GM21447 (cell line): ENCODE measurements around the gene FGFBP3.

Experiments
- ATAC-seq: cut with Tn5 transposase; IDR thresholded peaks from one replicate; pipeline ENCODE4 v1.9.1; 2021; ENCODE audit not compliant: unreplicated experiment

Gene FGFBP3, protein sequence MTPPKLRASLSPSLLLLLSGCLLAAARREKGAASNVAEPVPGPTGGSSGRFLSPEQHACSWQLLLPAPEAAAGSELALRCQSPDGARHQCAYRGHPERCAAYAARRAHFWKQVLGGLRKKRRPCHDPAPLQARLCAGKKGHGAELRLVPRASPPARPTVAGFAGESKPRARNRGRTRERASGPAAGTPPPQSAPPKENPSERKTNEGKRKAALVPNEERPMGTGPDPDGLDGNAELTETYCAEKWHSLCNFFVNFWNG

DNA sequence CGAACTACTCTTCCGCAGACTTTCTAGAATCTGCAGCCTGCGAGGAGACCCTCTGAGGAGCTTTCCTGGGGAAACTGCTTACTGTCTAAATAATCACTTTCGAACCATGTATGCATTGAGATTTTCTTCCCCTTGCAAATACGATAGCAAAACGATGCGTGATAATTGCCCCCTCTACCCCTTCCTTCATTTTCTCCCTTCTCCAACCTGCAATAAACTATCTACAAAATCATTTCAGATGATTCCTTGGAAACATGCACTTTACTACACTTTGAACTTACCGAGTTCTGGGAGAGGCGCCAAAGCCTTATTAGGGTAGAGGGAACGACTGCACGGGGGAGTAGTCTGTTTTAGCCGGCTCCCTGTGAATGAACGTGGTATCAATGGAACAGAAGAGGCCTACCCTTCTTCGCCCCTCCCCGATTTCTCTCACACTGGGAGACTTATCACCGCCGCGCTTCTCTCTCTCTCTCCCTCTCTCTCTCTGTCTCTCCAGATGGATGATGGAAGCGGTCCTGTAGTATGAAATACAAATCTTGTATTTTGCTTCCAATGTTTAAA is at the start of gene FGFBP3:
Gene FGFBP3 (minus strand): TSS at position 370 of the 561 bp plus-strand sequence. CDS start 517 bp downstream, outside the sequence.
- ATAC-seq = no peak

DNA sequence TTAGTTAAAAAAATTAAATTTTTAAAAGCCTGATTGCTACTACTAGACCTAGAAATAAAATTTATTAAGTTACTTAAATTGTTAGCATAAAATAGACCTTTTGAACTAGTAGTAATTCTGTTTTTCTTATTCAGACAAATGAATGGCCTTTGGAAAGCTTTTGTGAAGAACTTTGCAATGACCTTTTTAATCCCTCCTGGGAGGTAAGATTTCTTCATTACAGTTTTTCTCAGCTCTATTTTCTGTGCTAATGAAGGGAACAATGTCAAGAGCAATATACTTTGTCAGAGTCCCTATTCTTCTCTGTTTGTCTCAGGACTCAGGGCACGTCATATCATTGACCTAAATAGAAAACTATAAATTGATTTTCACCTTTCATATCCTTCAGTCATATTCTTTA is 47.8 kb upstream of the FGFBP3 start:
- ATAC-seq = no peak

DNA sequence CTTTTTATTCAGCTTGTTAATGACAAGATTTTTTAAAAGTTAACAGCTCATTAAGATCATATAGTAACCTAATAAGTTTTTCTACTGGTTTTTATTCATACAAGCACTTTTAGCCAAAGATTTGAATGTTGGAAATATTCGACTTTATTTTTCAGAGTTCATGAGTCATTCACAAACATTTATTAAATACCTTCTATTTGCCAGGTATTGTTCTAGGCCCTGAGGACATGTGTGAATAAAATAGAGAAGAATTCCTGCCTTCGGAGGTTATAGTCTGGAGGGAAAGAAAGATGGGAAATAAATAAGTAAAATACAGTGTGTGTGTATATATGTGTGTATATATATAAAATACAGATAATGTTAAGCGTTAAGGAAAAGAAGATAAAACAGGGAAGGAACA is 45.8 kb upstream of the FGFBP3 start:
- no peak for ATAC-seq

DNA sequence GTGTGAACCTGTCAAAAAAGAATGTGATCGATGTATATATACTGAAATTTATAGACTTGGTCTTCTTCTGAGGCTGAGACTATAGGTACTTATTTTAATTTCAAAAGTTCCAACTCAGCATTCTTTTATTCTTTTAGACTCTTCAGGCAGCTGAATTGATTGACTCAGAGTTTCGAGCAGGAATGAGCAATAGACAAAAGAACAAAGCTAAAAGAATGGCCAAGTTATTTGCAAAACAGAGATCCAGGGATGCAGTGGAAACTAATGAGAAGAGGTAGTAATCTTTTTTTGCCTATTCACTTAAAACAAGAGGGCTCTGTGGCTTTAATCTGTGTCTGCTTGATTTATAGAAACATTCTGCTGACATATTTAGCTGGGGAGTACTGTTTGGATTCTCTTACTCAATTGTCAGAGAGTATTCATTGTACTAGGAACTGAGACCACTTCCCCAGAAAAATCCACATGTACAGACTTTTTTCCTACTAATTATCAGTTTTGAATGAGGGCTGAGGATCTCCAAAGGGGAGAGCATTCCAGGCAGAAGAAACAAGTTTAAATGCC is 44.4 kb upstream of the FGFBP3 start:
- ATAC-seq = no peak

DNA sequence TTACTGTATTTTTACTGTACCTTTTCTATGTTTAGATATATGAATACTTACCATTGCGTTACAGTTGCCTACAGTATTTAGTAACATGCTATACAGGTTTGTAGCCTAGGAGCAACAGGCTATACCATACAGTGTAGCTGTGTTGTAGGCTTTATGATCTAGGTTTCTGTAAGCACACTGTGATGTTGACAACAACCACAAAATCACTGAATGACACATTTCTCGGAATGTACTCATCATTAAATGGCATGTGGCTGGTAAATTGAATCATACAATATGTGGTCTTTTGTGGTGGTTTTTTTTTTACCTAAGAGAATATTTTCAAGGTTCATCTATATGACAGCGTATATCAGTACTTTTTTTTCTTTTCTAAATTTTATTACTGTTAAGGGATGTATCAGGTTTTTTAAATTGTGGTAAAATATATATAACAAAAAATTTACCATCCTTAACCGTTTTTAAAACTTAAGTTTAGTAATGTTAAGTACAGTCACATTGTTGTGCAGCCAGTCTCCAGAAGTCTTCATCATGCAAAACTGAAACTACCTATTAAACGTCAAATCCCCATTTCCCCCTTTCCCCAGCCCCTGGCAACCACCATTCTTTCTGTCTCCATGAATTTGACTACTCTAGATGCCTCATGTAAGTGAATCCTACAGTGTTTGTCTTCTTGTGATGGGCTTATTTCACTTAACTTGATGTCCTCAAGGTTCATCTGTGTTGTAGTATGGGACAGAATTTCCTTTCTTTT is 35.8 kb upstream of the FGFBP3 start:
- ATAC-seq = no peak

DNA sequence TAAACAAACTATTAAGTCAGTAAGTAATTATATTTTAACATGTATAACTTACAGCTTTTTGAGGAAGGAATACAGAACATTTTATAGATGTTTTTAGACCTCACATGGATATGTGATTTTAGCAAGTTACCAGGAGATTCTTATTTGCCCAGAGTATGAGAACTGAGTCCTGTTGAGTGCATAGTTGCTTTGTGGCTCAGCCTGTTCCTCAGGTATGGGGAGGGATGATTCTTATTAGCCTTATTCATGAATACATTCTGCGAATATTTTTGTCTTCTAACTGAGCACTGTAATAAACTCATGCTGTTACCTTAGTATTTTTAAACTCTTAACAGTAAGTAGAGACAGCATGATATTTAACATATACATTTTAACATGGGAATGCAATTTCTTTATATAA is 32.1 kb upstream of the FGFBP3 start:
- no peak for ATAC-seq

DNA sequence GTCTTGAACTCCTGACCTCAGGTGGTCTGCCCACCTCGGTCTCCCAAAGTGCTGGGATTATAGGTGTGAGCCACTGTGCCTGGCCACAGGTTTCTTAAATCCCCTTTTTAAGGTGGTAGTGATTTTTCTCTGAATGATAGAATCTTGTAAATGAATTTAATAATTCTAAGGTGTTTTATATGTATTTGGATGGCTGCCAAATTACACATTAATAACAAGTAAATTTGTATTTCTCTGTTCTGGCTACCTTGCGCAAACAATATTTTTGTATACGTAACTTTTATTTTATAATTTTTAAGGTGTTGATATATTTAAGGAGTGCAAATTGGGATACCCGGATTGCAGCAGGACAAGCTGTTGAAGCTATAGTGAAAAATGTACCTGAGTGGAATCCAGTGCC is 30.4 kb upstream of the FGFBP3 start:
- no peak for ATAC-seq

DNA sequence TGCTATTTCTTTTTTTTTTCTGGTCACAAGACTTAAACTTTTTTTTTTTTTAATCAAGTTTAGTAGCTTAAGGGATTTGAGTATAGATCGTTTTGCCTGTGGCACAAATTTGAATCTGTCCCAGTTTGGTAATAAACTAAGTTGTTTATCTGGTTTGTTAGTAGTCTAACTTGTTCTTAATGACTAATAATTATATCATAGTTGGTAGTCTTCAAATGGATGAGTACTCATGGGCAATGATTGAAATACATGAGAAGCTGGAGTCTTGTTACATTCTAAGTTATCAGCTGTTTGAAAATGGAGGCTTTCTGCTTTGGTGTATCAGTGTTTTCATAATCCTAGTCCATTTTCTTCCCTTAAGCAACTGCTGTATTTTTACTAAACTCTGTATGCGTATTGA is 26.6 kb upstream of the FGFBP3 start:
- ATAC-seq = no peak

DNA sequence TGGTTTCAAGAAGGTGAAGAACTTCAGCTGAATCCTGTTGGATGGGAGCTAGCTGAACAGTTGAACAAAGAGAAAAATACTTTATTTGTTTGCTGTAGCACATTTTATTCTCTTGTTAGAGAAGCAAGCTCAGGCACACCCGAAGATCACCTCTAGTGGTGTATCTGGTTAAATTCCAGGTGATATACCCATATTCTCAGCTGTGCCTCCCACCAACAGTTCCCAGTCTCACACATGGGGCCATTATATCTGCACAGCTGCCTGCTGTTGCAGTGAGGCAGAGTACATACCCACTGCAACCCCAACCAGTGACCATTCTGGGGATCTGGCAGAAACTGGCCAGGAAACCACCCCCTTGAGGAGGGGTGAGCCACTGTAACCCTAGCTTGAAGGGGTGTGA is 23.5 kb upstream of the FGFBP3 start:
- no peak for ATAC-seq

DNA sequence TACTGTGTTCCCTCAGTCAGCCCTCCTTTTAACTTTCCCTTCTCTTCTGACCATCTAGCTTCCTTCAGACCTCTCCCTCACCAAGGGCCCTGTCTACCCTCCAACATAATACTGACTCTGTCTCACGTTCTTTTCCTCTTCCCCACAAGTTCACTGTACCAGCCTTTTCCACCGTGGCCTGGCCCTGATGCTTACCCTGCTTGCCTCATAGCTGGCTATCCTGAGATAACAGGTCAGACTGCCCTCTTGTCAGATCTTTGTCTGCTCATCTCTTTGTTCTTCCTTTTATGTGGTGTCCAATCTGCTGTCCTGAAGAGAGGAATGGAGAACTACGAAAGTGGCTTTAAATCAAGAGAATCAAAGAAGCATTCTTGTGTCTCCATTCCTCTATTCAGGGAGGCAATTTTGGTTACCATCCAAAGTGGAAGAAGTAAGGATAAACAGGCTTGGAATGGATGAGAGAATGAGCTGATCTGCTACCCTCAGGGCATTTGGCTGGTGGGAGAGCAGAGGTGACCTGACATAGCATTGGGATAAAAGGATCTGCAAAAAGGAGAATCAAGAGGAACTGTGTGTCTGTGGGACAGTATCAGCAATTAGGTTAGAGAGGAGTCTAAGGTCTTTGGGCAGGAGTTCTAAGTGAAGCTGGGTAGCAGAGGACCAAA is 22.4 kb upstream of the FGFBP3 start:
- ATAC-seq = no peak

DNA sequence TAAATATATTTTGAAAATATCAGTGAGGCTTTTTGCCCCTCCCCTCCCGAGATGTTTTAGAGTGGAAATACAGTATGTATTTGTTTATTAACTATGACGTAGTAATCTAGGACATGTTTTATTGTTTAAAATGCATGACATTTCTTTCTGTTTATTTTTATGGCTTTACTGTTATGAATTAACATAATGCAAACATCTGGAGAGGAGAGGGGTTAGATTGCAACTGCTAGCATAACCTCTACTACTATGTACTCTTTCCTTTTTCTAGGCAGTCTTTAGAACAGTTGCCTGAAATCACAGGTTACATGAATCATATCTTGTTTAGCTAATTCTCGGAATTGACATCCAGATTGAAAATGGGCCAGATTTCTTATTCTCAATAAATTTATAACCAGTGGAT is 21.7 kb upstream of the FGFBP3 start:
- no peak for ATAC-seq

DNA sequence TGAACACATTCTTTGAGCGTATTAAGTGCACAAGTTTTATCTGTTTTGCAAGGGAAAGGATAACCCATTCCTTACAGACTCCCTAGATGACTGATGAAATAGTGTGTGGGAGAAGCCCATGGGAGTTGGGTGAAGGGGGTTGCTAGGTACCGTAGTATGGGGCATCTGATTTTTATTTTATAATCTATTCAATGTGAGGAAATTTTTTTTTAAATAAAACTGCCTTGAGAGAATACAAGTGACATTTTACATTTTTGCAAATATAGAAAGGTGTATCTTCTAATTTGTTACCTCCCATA is 15.7 kb upstream of the FGFBP3 start:
- ATAC-seq = no peak

DNA sequence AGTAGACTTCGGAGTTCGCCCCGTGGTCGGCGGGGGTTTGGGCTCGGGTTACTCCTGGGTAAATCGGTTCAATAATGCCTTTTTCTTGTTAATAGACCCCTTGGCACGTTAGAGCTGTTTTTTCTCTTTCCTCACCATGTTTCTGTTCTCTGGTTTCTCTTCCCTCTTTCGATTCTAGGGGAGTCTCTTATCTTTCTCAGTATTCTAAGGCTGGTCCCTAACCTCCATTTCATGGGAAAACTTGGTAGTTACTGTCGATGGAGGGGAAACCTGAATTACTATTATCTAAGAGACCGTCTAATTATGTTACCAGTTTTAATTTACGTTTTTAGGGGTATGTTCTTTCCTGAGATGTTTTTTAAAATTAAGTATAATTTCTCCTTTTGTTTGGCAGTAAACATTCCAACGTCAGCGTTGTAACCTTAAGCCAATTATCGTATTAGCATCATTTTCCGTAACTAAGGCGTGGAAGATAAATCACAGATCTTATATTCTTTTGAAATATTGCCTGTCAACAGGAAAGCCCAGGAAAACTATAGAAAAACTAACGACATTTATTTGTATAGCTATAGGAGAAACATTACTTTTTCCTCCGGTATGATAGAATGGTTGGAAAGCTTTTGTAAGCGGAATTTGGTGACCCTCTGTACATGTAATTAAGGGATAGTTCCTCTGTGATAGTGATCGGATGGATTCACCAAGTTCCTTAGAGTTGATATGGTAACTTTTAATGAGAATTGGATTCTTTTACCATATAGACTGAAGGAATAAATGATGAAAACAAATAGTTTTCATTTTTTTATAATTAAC is 15.1 kb upstream of the FGFBP3 start:
- peak; percentile 29 for ATAC-seq

DNA sequence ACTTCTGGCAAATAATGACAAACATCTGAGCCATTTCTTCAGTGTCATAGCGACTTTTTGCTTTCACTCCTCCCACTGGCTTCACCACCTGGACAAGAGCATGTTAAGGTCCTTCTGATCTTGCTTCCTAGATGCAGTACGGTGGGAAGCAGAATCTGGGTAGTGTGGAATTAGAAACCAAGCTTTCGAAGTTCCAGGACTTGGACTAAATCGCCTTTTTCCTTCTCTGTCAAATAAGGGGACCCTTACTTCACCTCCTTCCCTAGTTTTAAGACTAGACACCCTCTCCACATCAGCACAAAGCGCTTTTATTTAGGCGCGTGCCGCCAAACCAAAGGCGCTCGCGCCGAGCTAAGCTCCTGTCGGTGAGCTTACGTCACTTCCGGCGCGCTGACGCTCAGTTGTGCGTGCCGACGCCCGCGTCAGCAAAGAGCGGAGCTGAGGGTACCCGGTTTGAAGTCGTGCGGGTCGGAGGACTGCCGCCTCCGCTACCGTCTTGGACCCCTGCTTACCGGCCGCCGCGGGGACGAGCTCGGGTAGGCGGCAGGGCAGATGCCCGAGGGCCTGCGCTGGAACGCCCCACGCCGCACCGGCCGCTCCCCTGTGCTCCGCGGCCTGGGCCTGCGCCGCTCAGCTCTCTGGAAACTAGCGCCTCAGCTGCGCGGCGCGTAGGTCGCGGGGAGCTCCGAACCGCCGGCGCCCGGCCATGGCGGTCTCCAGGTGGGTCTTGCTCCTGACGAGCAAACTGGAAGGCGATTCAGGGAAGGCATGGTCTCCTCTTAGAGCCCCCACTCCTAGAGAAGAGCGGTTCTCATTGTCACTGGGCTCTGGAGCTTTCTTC is 14.3 kb upstream of the FGFBP3 start, which contains the start of gene BTAF1:
Gene BTAF1 (plus strand): TSS at position 400 of the 841 bp plus-strand sequence. CDS start 307 bp downstream, at position 707.
- peak; percentile 98 for ATAC-seq

DNA sequence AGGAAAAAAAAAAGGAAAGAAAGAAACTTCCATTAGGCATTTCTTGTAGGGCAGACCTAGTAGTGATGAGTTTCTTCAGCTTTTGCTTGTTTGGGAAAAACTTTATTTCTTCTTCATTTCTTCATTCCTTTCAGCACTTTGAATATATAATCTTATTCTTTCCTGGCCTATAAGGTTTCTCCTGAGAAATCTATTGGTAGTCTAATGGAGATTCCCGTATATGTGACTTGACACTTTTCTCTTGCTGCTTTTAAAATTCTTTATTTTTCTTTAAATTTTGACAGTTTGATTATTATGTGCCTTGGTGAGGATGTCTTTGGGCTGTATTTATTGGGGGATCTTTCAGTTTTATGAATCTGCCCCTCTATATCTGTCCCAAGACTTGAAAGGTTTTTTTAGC is 10.4 kb upstream of the FGFBP3 start:
- ATAC-seq = no peak

DNA sequence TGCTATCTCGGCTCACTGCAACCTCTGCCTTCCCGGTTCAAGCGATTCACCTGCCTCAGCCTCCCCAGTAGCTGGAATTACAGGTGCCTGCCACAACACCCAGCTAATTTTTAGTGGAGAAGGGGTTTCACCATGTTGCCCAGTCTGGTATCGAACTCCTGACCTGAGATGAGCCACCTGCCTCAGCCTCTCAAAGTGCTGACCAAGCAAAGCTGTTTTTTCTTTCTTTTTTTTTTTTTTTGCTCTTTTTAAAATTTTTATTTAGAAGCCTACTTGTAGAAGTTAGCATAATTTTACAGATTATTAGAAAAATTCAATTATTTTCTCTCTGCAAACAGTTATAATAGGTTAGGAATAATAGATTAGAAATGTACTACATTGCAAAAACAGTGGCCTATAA is 1.2 kb upstream of the FGFBP3 start:
- ATAC-seq = no peak

DNA sequence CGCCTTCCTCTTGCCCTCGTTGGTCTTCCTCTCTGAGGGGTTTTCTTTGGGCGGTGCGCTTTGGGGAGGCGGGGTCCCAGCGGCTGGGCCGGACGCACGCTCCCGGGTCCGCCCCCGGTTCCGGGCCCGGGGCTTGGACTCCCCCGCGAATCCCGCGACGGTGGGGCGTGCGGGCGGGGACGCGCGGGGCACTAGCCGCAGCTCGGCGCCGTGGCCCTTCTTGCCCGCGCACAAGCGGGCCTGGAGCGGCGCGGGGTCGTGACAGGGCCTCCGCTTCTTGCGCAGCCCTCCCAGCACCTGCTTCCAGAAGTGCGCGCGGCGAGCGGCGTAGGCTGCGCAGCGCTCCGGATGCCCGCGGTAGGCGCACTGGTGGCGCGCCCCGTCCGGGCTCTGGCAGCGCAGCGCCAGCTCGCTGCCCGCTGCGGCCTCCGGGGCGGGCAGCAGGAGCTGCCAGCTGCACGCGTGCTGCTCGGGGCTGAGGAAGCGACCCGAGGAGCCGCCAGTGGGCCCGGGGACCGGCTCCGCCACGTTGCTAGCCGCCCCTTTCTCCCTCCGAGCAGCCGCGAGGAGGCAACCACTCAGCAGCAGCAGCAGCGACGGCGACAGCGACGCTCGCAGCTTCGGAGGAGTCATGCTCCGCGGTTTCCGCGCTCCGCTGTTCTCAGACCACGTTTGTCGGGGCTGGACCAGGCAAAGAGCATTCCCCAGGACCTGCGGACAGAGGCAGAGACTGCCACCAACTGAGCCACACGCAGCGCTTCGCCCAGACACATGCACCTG is 759 bp downstream of the FGFBP3 start:
- peak; percentile 89 for ATAC-seq

DNA sequence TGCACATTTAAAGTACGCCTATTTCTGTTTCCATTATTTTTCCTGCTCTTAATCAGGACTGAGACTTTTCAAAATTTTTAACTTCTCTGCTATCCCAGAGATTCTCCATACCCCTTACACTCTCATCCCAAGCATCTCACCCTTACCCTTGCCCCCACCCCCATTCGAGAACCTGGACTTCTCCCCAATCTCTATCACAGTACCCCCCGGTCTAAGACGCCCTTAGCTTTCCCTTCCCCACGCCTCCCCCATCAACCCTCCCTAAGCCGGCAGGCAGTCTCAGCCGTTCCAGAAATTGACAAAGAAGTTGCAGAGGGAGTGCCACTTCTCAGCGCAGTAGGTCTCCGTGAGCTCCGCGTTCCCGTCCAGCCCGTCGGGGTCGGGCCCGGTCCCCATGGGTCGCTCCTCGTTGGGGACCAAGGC is 1.4 kb downstream of the FGFBP3 start:
- peak; percentile 24 for ATAC-seq

DNA sequence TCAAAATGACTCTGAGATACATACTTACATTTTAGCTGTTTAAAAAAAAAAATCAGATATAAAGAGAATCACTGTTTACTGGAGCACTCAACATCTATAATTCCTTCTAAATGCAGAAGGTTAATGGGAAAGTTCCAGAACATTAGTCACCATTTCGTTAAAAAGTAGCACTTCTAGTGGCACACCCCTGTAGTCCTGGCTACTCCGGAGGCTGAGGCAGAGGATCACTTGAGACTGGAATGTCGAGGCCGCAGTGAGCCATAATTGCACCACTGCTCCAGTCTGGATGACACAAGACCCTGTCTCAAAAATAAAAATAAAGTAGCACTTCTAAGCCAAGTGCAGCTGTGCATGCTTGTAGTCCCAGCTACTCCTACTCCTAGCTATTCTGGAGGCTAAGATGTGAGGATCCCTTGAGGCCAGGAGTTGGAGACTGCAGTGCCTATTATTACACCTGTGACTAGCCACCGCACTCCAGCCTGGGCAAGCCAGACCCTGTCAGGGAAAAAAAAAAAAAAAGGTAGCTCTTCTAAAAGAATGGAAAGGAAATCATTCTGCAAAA is 2.2 kb downstream of the FGFBP3 start:
- no peak for ATAC-seq
